ENCODE results near the gene FKBP3.
"Not testable (repeated sequence)": the region's sequence is repeated elsewhere in the genome, so short reads cannot be mapped to it uniquely, and the experiment has no call there.

Gene FKBP3

GRCh38 chr14:45134051-45134958 is at the start of gene FKBP3:
Gene FKBP3 (minus strand): TSS chr14:45134481. CDS start chr14:45134456, 25 bp downstream.
- DNase-seq (ENCODE audit: extremely low spot score, insufficient read length, low read depth) (peak; percentile 92), FAIRE-seq (peak; percentile 98)

GRCh38 chr14:45181806-45182205 is 47.5 kb upstream of the FKBP3 start:
- no peak for DNase-seq (ENCODE audit: extremely low spot score, insufficient read length, low read depth)
- no peak for FAIRE-seq

GRCh38 chr14:45181329-45181728 is 47.0 kb upstream of the FKBP3 start:
- no peak for FAIRE-seq
- DNase-seq (ENCODE audit: extremely low spot score, insufficient read length, low read depth), result no peak

GRCh38 chr14:45177076-45177475 is 42.8 kb upstream of the FKBP3 start:
- DNase-seq (ENCODE audit: extremely low spot score, insufficient read length, low read depth) (no peak), FAIRE-seq (no peak)

GRCh38 chr14:45169906-45170305 is 35.6 kb upstream of the FKBP3 start:
- no peak for FAIRE-seq
- no peak for DNase-seq (ENCODE audit: extremely low spot score, insufficient read length, low read depth)

GRCh38 chr14:45156067-45156466 is 21.8 kb upstream of the FKBP3 start:
- no peak for DNase-seq (ENCODE audit: extremely low spot score, insufficient read length, low read depth)
- no peak for FAIRE-seq

GRCh38 chr14:45150386-45150890 is 16.2 kb upstream of the FKBP3 start:
- DNase-seq (ENCODE audit: extremely low spot score, insufficient read length, low read depth), result no peak
- no peak for FAIRE-seq

- DNase-seq (ENCODE audit: extremely low spot score, insufficient read length, low read depth) (no peak), FAIRE-seq (no peak)
Measured at GRCh38 chr14:45149602-45150001, 15.3 kb upstream of the FKBP3 start.

- FAIRE-seq (peak; percentile 38), DNase-seq (ENCODE audit: extremely low spot score, insufficient read length, low read depth) (no peak)
Measured at GRCh38 chr14:45145214-45145613, 10.9 kb upstream of the FKBP3 start.

GRCh38 chr14:45144658-45145057 is 10.4 kb upstream of the FKBP3 start:
- FAIRE-seq, result no peak

GRCh38 chr14:45142083-45142482 is 7.8 kb upstream of the FKBP3 start:
- FAIRE-seq; DNase-seq (ENCODE audit: extremely low spot score, insufficient read length, low read depth): not testable (repeated sequence)

More at GRCh38 chr14:45144658-45145057, 10.4 kb upstream of the FKBP3 start:
- DNase-seq (ENCODE audit: extremely low spot score, insufficient read length, low read depth), result no peak

- no peak for DNase-seq (ENCODE audit: extremely low spot score, insufficient read length, low read depth)
- no peak for FAIRE-seq
Measured at GRCh38 chr14:45140661-45141187, 6.4 kb upstream of the FKBP3 start.

GRCh38 chr14:45136399-45136798 is 2.1 kb upstream of the FKBP3 start:
- FAIRE-seq, result no peak
- DNase-seq (ENCODE audit: extremely low spot score, insufficient read length, low read depth), result no peak

- FAIRE-seq (peak; percentile 98), DNase-seq (ENCODE audit: extremely low spot score, insufficient read length, low read depth) (peak; percentile 64)
Measured at GRCh38 chr14:45135659-45136395, 1.5 kb upstream of the FKBP3 start, which contains the start of gene FANCM. Gene FANCM (plus strand): TSS chr14:45135930. CDS start chr14:45136032, 102 bp downstream.

GRCh38 chr14:45135156-45135555 is 875 bp upstream of the FKBP3 start:
- no peak for DNase-seq (ENCODE audit: extremely low spot score, insufficient read length, low read depth)

GRCh38 chr14:45133683-45134050 is 614 bp downstream of the FKBP3 start:
- FAIRE-seq, result no peak

More at GRCh38 chr14:45135156-45135555, 875 bp upstream of the FKBP3 start:
- FAIRE-seq, result no peak

GRCh38 chr14:45128963-45129629 is 5.2 kb downstream of the FKBP3 start:
- FAIRE-seq, result no peak
- DNase-seq (ENCODE audit: extremely low spot score, insufficient read length, low read depth), result no peak

More at GRCh38 chr14:45133683-45134050, 614 bp downstream of the FKBP3 start:
- no peak for DNase-seq (ENCODE audit: extremely low spot score, insufficient read length, low read depth)

GRCh38 chr14:45125754-45126153 is 8.5 kb downstream of the FKBP3 start:
- DNase-seq (ENCODE audit: extremely low spot score, insufficient read length, low read depth) (no peak), FAIRE-seq (no peak)

- no peak for FAIRE-seq
Measured at GRCh38 chr14:45123271-45123670, 11.0 kb downstream of the FKBP3 start.

GRCh38 chr14:45120096-45120495 is 14.2 kb downstream of the FKBP3 start:
- no peak for FAIRE-seq
- DNase-seq (ENCODE audit: extremely low spot score, insufficient read length, low read depth), result no peak

More at GRCh38 chr14:45123271-45123670, 11.0 kb downstream of the FKBP3 start:
- DNase-seq (ENCODE audit: extremely low spot score, insufficient read length, low read depth), result no peak
